Neural cell (in vitro differentiated cells): ENCODE data around the gene SLC29A1. TPM values are rescaled to one million over a fixed set of nuclear protein-coding genes. Genes with fewer than 3 reads are reported as not detected.
A peak's percentile ranks its signal among the peaks of the same experiment; 100 is the strongest.

ENCODE experiments used
- H2AFZ ChIP-seq: fragments of 200-600, 300-800 bp; sonication (generic), shearing (Covaris generic); 2 replicates; pipeline ENCODE4 v1.6.0; 2014; ENCODE audit warnings: low read depth, mild to moderate bottlenecking, antibody characterized with exemption, low read length, moderate library complexity
- H3F3A ChIP-seq: fragments of 200-600 bp; shearing (Covaris generic); 2 replicates; pipeline ENCODE4 v1.6.1; 2016; ENCODE audit warnings: mild to moderate bottlenecking, moderate library complexity, mixed read lengths, antibody characterized with exemption, low read length; ENCODE audit not compliant: insufficient read depth, poor library complexity, severe bottlenecking
- H3K27ac ChIP-seq: fragments of 200-600, 300-800 bp; sonication (generic), shearing (Covaris generic); 2 replicates; pipeline ENCODE4 v1.5.1; 2014; ENCODE audit warnings: mild to moderate bottlenecking, low read length, moderate library complexity
- H3K27me3 ChIP-seq: fragments of 300-800, 200-600 bp; sonication (generic), shearing (Covaris generic); 2 replicates; pipeline ENCODE4 v1.6.0; 2014; ENCODE audit warnings: mild to moderate bottlenecking, low read depth, low read length, moderate library complexity; ENCODE audit not compliant: insufficient read depth
- H3K36me3 ChIP-seq: fragments of 300-800, 200-600 bp; sonication (generic), shearing (Covaris generic); 2 replicates; pipeline ENCODE4 v1.5.1; 2014; ENCODE audit warnings: mild to moderate bottlenecking, antibody characterized with exemption, low read length, moderate library complexity; ENCODE audit not compliant: insufficient read depth
- H3K4me2 ChIP-seq: fragments of 300-800, 200-600 bp; sonication (generic), shearing (Covaris generic); 2 replicates; pipeline ENCODE4 v1.6.0; 2014; ENCODE audit warnings: mild to moderate bottlenecking, low read length
- H3K4me3 ChIP-seq: fragments of 300-800, 200-600 bp; sonication (generic), shearing (Covaris generic); 2 replicates; pipeline ENCODE4 v1.5.1; 2014; ENCODE audit warnings: mild to moderate bottlenecking, low read length, moderate library complexity
- H3K79me2 ChIP-seq: fragments of 200-600 bp; shearing (Covaris generic); replicated peaks from 2 replicates; pipeline ENCODE4 v1.6.0; 2014; ENCODE audit warnings: mild to moderate bottlenecking, low read length, moderate library complexity; ENCODE audit not compliant: insufficient read depth
- H3K9ac ChIP-seq: fragments of 300-800, 200-600 bp; sonication (generic), shearing (Covaris generic); 2 replicates; pipeline ENCODE4 v1.6.1; 2016; ENCODE audit warnings: mild to moderate bottlenecking, low read length, mixed read lengths
- H3K9me2 ChIP-seq: fragments of 200-600 bp; shearing (Covaris generic); 2 replicates; pipeline ENCODE4 v1.6.1; 2016; ENCODE audit warnings: mild to moderate bottlenecking, low read length, mixed read lengths; ENCODE audit not compliant: insufficient read depth
- H3K9me3 ChIP-seq: fragments of 200-600, 300-800 bp; sonication (generic), shearing (Covaris generic); 2 replicates; pipeline ENCODE4 v1.6.1; 2016; ENCODE audit warnings: mild to moderate bottlenecking, mixed run types, low read length, moderate library complexity, mixed read lengths
- H4K20me1 ChIP-seq: fragments of 200-600 bp; shearing (Covaris generic); 2 replicates; pipeline ENCODE4 v1.6.1; 2016; ENCODE audit warnings: mild to moderate bottlenecking, mixed run types; ENCODE audit not compliant: insufficient read depth
- EP300 ChIP-seq: fragments of 450-650 bp; conservative IDR thresholded peaks from 2 replicates; pipeline ENCODE4 v1.6.1; 2014; ENCODE audit warnings: antibody characterized with exemption, mild to moderate bottlenecking, moderate library complexity; ENCODE audit not compliant: poor library complexity, severe bottlenecking
- EZH2 ChIP-seq: fragments of 200-600, 300-800 bp; shearing (Covaris generic), sonication (generic); IDR thresholded peaks from 2 replicates; pipeline ENCODE4 v1.6.1; 2014; ENCODE audit warnings: antibody characterized with exemption, low read length, borderline replicate concordance, mild to moderate bottlenecking; ENCODE audit not compliant: insufficient read depth, poor library complexity, severe bottlenecking
- MXI1 ChIP-seq: fragments of 450-650 bp; conservative IDR thresholded peaks from 2 replicates; pipeline ENCODE4 v1.6.1; 2014; ENCODE audit warnings: antibody characterized with exemption, mild to moderate bottlenecking; ENCODE audit not compliant: poor library complexity, severe bottlenecking
- POLR2AphosphoS5 ChIP-seq: IDR thresholded peaks from 2 replicates; pipeline ENCODE4 v1.6.1; 2012
- RAD21 ChIP-seq: fragments of 450-650 bp; conservative IDR thresholded peaks from 2 replicates; pipeline ENCODE4 v1.6.1; 2014; ENCODE audit warnings: antibody characterized with exemption, mild to moderate bottlenecking, moderate library complexity
- REST ChIP-seq: IDR thresholded peaks from 2 replicates; pipeline ENCODE4 v1.6.1; 2012; ENCODE audit warnings: borderline replicate concordance
- SMC3 ChIP-seq: fragments of 450-650 bp; conservative IDR thresholded peaks from 2 replicates; pipeline ENCODE4 v1.6.1; 2014; ENCODE audit warnings: antibody characterized with exemption, mild to moderate bottlenecking, moderate library complexity; ENCODE audit not compliant: poor library complexity
- TAF1 ChIP-seq: IDR thresholded peaks from 2 replicates; pipeline ENCODE4 v1.6.1; 2012; ENCODE audit warnings: low read depth
- polyA plus RNA-seq: library from polyadenylated mRNA; depleted of rRNA; stranded (reverse); fragments of >200 nt; gene quantifications from 2 replicates; pipeline ENCODE4 v1.2.3, GENCODE V29; 2014
- TF ChIP-seq, protein P1 (sequence below): fragments of 450-650 bp; IDR thresholded peaks from 2 replicates; pipeline ENCODE4 v1.5.1; 2014; ENCODE audit warnings: antibody characterized with exemption, mild to moderate bottlenecking, moderate library complexity; ENCODE audit not compliant: poor library complexity, severe bottlenecking

The SLC29A1 gene
- polyA plus RNA-seq, 1 donor from 2014 or later = 18.9 TPM

DNA sequence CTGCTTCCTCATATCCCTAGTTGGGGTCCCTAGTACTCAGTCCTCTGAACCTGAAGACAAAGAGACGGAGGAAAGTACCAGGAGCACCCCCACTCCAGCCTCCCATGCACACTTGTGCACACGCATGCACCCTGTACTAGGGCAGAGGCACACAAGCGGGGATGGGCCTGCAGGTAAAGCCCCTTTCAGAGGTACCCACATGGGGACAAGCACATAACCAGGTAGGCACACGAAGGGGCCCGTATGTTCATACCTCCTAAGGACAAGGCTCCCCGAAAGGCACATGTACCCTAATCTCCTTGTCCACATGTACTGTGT, 48.0 kb downstream of the SLC29A1 start:
- Histone ChIP-seq H3K9ac (peak overlapping the region; percentile 85), H3K4me2 (peak overlapping the region; percentile 97), H3K27ac (peak overlapping the region; percentile 64)

GRCh38 chr6:44271914-44272313, 48.5 kb downstream of the SLC29A1 start:
- peak overlapping the region; percentile 74 for H3K4me3 ChIP-seq

More for the DNA sequence above, 48.0 kb downstream of the SLC29A1 start:
- TF ChIP-seq REST (no peak), TAF1 (no peak), EZH2 (no peak), MXI1 (no peak), SMC3 (no peak), POLR2AphosphoS5 (no peak), EP300 (no peak), RAD21 (no peak)
- TF ChIP-seq, protein P1, sequence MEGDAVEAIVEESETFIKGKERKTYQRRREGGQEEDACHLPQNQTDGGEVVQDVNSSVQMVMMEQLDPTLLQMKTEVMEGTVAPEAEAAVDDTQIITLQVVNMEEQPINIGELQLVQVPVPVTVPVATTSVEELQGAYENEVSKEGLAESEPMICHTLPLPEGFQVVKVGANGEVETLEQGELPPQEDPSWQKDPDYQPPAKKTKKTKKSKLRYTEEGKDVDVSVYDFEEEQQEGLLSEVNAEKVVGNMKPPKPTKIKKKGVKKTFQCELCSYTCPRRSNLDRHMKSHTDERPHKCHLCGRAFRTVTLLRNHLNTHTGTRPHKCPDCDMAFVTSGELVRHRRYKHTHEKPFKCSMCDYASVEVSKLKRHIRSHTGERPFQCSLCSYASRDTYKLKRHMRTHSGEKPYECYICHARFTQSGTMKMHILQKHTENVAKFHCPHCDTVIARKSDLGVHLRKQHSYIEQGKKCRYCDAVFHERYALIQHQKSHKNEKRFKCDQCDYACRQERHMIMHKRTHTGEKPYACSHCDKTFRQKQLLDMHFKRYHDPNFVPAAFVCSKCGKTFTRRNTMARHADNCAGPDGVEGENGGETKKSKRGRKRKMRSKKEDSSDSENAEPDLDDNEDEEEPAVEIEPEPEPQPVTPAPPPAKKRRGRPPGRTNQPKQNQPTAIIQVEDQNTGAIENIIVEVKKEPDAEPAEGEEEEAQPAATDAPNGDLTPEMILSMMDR = no peak
- H3F3A ChIP-seq = no peaks in the 10 kb centered on the region
- H3K36me3 ChIP-seq = peaks cover 6% of the 10 kb centered on the region
- peaks cover 17% of the 10 kb centered on the region for H3K79me2 ChIP-seq
- H2AFZ ChIP-seq = no peak overlapping the region
- no peaks in the 10 kb centered on the region for H4K20me1 ChIP-seq
- H3K9me2 ChIP-seq = no peaks in the 10 kb centered on the region
- peak overlapping the region; percentile 74 for H3K4me3 ChIP-seq
- H3K9me3 ChIP-seq = no peaks in the 10 kb centered on the region
- no peaks in the 10 kb centered on the region for H3K27me3 ChIP-seq

More at GRCh38 chr6:44271914-44272313, 48.5 kb downstream of the SLC29A1 start:
- Histone ChIP-seq H3K9ac (peak overlapping the region; percentile 85), H3K9me3 (no peaks in the 10 kb centered on the region), H3K9me2 (no peaks in the 10 kb centered on the region), H3K27me3 (no peaks in the 10 kb centered on the region), H3K79me2 (peaks cover 17% of the 10 kb centered on the region), H3F3A (no peaks in the 10 kb centered on the region), H4K20me1 (no peaks in the 10 kb centered on the region), H3K4me2 (peak overlapping the region; percentile 97), H3K36me3 (peaks cover 6% of the 10 kb centered on the region), H2AFZ (no peak overlapping the region), H3K27ac (peak overlapping the region; percentile 64)
- TF ChIP-seq, protein P1 = no peak
- TF ChIP-seq REST = no peak
- TF ChIP-seq RAD21 = no peak
- no peak for TF ChIP-seq EP300
- TF ChIP-seq EZH2 = no peak
